IMR-90 (cell line): ENCODE data around the gene CATSPERB.

Experiments
- CEBPB ChIP-seq: IDR thresholded peaks from 2 replicates; pipeline ENCODE4 v1.6.1; 2012; ENCODE audit warnings: low read depth, low read length, improper control_type of control experiment
- CTCF ChIP-seq: conservative IDR thresholded peaks from 2 replicates; pipeline ENCODE4 v1.5.1; 2012; ENCODE audit warnings: mild to moderate bottlenecking, low read depth, low read length, improper control_type of control experiment
- ELK1 ChIP-seq: fragments of 150-350 bp; IDR thresholded peaks from 2 replicates; pipeline ENCODE4 v1.6.1; 2016; ENCODE audit warnings: low read depth, mild to moderate bottlenecking, low read length, moderate library complexity, borderline replicate concordance
- NFE2L2 ChIP-seq: fragments of 150-350 bp; IDR thresholded peaks from 2 replicates; pipeline ENCODE4 v1.6.1; 2016; ENCODE audit warnings: low read depth, mild to moderate bottlenecking, low read length
- POLR2A ChIP-seq: IDR thresholded peaks from 2 replicates; pipeline ENCODE4 v1.6.1; 2012; ENCODE audit warnings: mild to moderate bottlenecking, low read depth, low read length
- RCOR1 ChIP-seq: IDR thresholded peaks from 2 replicates; pipeline ENCODE4 v1.6.1; 2012; ENCODE audit warnings: mild to moderate bottlenecking, low read length, improper control_type of control experiment; ENCODE audit not compliant: insufficient replicate concordance
- RFX5 ChIP-seq: IDR thresholded peaks from 2 replicates; pipeline ENCODE4 v1.8.0; 2012; ENCODE audit warnings: low read depth, mild to moderate bottlenecking, low read length, moderate library complexity
- SMC3 ChIP-seq: fragments of 150-350 bp; IDR thresholded peaks from 2 replicates; pipeline ENCODE4 v1.6.1; 2016; ENCODE audit warnings: low read depth, mild to moderate bottlenecking, antibody characterized with exemption, low read length, moderate library complexity
- USF2 ChIP-seq: fragments of 150-350 bp; IDR thresholded peaks from 2 replicates; pipeline ENCODE4 v1.6.1; 2017; ENCODE audit warnings: mild to moderate bottlenecking, antibody characterized with exemption, low read length, low read depth

- TF ChIP-seq CTCF (no peak), CEBPB (no peak), POLR2A (no peak), USF2 (no peak), SMC3 (no peak), NFE2L2 (no peak), ELK1 (no peak), RCOR1 (no peak), RFX5 (no peak)
These were observed 176.4 kb downstream of the CATSPERB start for GRCh38 chr14:91555531-91555930.
